GM18951 (cell line): ENCODE results near the gene ANGPTL7.

Experiments
- POLR2A ChIP-seq: IDR thresholded peaks from 4 replicates; pipeline ENCODE4 v1.6.1; 2011; ENCODE audit warnings: mild to moderate bottlenecking; ENCODE audit not compliant: insufficient read length, insufficient read depth; ENCODE audit errors: extremely low read depth
- in situ Hi-C: fragments of 300-500 bp; cut with MboI; formaldehyde crosslinking; loops from one replicate; pipeline ENCODE4 v1.12.0; 2022; ENCODE audit warnings: low sequenced_read_pairs, mixed read lengths, inconsistent platforms; ENCODE audit not compliant: unreplicated experiment

The ANGPTL7 gene

GRCh38 chr1:11237356-11237755 lies 48.2 kb downstream of the ANGPTL7 start:
- no peak for TF ChIP-seq POLR2A
- in situ Hi-C loops: no loop called here

GRCh38 chr1:11238311-11238710 lies 49.2 kb downstream of the ANGPTL7 start:
- in situ Hi-C loops: no loop called here
- TF ChIP-seq POLR2A: no peak

GRCh38 chr1:11245248-11245647 lies 56.1 kb downstream of the ANGPTL7 start:
- in situ Hi-C loops: no loop called here
- no peak for TF ChIP-seq POLR2A
